GM21576 (cell line): ENCODE results near the gene ZDHHC8.

Experiments
- ATAC-seq: cut with Tn5 transposase; IDR thresholded peaks from one replicate; pipeline ENCODE4 v1.9.1; 2021; ENCODE audit warnings: mild to moderate bottlenecking, moderate library complexity; ENCODE audit not compliant: unreplicated experiment

ZDHHC8 gene

DNA sequence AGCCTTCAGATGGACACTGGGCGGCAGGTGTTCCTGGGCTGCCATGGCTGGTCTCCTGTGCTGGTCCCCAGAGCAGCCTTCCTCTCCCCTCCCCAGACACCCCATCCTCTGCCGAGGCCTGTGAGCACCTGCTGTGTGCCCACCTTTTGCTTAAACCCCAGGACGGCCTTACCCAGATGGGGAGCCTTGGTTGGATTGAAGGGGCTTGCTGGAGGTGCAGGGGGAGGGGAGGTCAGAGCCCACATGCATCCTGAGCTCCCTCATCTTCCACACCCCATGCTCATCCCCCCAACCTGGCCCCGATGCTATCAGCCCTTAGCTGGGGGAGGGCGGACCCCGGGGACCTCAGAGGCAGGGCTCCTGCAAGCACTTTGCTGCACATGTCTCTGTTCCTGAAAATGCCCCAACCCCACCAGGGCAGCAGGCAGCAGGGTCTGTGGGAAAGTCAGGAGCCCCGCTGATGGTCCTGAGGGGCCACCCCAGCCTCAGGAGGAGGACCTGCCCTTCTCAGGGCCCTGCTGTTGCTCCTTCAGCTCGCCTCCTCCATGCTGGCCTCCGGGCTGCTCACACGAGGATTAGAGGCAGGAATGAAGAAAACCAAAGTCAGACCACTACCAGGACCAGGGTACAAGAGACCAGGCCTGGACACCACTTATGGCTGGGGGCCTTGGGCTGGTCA, 60.8 kb downstream of the ZDHHC8 start:
- no peak for ATAC-seq

GRCh38 chr22:20192972-20193760, 61.6 kb downstream of the ZDHHC8 start:
- no peak for ATAC-seq

DNA sequence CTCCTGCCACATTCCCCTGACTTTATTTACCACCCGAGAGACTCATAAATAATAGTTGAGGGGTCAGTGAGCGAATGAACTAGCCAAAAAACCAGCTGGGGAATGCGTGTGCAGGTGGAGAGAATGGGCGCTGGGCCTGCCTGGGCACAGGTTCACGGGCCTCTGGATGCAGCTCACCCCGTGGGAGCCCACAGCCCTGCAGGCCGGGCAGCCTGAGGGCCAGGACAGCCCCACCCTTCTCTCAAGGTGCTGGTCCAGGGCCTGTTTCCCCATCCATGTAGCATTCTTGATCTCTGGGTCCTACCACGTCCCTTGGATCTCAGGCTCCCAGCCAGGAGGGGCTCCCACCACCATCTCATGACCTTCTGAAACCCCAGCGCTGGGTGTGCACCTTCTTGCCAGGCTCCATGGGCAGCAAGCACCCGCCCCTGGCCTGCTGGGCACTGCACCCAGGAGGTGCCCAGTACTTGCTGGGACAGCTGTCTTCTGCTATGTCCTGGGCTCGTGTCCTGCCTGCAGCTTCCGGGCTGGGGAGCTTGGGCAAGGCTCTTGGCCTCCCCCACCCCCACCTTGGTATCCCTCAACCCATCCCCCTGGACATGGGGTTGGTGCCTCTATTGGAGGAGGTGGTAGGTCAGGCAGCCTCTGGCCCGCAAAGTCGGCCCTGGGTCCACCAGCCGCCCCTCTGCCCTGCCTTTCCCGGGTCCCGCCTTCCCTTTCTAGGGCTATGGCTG, 62.3 kb downstream of the ZDHHC8 start:
- ATAC-seq = no peak

DNA sequence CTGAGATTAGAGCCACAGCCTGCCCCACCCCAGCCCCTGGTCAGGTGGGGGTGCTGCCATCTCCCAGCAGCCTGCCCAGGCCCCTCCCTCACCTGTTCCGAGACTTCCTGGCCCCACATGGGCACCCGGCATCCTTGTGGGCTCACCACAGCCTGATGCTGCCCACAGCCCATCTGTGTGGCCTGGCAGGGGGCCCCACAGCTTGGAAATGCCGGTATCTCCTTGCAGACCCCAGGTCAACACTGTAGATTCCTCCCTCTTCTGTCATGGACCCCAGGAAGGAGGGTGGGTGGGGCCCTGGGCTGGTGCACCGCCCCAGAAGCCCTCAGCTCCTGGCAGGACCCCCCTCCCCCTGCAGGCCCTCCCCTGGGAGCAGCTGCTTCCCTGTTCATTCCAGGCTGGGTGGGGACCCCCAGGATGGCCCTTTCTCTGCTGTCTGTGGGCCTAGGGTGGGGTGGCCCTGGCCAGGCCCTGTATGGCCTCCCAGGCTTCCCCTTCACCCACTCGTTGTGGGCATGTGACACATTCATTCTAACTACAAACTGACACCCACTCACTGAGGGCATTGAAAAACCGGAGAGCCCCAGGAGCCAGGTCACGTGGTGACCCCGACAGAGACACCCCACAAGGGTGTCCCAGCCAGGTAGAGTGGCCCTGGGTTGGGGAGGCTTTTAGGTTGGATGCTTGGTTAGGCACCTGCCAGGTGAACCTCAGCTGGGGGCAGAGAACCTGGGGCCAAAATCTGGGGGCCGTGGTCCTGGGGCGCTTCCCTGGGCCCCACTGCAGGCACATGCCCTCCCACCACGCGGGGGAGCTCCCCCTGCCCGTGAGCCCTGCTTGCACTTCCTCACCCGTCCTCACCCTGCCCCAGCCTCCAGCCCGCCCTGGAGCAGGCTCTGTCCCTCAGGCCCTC, 63.3 kb downstream of the ZDHHC8 start:
- no peak for ATAC-seq

DNA sequence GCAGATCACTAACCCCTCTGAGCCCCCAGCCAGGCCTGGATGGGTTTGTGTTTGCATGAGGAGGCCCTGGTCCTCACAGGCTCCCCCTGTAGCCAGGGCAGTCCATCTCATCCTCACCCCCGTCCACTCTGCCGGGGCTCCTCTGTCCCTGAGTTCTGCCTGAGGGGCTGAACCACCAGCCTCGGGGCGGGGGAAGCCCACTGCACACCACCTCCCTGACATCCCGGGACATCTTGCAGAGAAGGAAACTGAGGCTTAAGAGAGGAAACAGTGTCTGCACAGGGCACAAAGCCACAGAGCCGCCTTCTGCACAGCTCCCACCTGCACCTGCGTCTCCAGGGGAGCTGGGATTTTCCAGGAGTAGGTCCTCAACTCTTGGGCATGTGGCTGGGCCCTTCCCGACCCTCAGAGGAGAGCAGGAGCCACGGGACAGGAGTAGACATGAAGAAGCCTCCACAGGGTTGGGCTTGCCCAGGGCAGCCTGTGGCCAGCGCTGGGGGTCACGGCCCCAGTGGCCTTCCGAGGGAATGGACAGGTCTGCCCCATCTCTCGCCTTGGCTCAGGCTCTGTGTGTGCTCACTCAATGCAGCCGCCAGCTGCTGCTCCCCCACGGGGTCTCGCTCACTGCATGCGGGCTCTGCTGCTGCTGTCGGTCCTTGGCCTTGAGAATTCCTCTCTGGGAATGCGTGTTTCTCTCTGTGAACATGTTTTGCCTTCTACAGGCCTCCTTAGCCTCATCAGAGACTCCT, 64.7 kb downstream of the ZDHHC8 start:
- no peak for ATAC-seq
